ENCODE measurements around the gene TSPYL2.
A peak's percentile ranks its signal among the peaks of the same experiment; 100 is the strongest.

TSPYL2 gene

DNA sequence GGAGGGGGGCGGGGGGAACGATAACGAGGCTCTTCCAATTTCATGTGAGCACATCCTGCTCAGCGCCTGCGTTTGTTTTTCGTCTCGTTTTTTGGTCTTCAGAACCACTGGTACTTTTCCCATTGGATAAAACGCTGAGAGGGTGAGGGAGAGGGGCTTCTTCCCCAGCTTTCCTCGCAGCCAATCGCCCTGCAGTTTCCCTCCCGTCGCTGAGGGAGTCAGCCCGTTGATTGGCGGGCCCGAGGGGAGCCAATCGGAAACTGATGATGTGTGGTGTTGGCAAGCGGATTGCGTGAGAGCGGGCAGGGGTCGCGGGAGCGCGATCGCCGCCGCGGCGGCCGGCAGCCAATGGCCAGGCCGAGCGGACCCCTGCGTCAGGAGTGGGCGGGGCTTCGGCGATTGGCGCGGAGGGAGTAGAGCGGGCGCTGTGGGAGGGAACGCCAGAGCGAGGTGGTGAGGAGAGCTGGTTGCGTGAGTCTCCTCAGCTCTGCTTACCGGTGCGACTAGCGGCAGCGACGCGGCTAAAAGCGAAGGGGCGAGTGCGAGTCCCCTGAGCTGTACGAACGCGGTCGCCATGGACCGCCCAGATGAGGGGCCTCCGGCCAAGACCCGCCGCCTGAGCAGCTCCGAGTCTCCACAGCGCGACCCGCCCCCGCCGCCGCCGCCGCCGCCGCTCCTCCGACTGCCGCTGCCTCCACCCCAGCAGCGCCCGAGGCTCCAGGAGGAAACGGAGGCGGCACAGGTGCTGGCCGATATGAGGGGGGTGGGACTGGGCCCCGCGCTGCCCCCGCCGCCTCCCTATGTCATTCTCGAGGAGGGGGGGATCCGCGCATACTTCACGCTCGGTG, at the start of gene TSPYL2:
TSPYL2 (plus strand) TSS at position 443 of the 848 bp plus-strand sequence; CDS start at position 575, 132 bp downstream.
- peak; percentile 57 to 75 for DNase-seq

DNA sequence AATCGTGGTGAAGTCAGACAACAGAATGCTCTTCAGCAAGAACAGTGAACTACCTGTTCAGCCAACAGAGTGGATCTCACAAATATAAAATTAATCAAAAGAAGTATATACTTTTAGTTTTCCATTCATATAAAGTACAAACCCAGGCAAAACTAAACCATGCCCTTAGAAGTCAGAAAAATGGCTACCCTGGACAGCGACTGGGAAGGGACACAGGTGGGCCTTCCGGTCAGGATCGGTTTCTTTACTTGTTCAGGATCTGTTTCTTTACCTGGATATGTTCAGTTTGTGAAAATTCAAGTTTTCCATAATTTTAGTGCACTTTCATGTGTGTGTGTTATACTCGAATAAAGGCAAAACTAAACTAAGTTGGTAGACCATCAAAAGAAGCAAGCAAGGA, 46.0 kb upstream of the TSPYL2 start:
- no peak for DNase-seq

GRCh38 chrX:53039236-53039635, 42.9 kb upstream of the TSPYL2 start:
- DNase-seq, result no peak

DNA sequence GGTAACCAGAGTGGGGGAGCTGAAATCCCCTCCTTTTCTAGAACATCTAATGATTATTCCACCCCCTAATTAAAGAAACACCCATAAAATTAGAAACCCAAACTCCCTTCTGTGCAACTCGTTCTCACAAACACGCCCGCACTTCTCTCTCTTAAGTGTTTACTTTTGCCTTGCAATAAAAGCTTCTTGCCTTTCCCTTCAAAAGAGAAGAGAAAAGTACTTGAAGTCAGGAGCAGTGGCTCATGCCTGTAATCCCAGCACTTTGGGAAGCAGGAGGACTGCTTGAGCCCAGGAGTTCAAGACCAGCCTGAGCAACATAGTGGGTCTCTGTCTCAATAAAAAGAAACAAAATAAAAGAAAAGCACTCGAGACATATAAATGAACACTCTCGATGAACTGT, 37.2 kb upstream of the TSPYL2 start:
- DNase-seq, result no peak

GRCh38 chrX:53047228-53047627, 34.9 kb upstream of the TSPYL2 start:
- DNase-seq, result no peak

GRCh38 chrX:53048169-53049126, 33.7 kb upstream of the TSPYL2 start, which contains the start of gene GPR173:
Gene GPR173 (plus strand): TSS chrX:53048789. CDS start chrX:53076622, 27,833 bp downstream.
- DNase-seq, result no peak

GRCh38 chrX:53049127-53049517, 33.0 kb upstream of the TSPYL2 start:
- no peak for DNase-seq

DNA sequence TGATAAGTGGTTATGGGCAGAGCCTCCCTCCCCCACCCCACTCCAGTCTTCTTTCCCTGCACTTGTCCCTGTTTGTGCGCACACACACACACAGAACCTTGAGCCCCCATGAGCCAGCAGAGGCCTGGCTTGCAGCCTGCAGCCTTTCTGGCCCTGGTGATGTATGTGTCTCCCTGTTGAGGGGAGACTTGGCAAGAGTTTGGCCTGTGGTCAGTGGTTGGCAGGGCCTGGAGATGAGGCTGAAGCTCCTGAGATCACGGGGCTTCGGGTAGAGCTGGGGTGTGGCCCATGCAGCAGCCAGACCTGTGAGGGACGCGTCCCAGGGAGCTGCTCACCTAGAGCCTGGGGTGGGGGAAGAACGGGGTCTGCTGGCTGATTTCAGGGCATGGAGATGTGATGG, 31.3 kb upstream of the TSPYL2 start:
- no peak for DNase-seq

GRCh38 chrX:53055244-53055849, 26.8 kb upstream of the TSPYL2 start:
- no peak for DNase-seq

DNA sequence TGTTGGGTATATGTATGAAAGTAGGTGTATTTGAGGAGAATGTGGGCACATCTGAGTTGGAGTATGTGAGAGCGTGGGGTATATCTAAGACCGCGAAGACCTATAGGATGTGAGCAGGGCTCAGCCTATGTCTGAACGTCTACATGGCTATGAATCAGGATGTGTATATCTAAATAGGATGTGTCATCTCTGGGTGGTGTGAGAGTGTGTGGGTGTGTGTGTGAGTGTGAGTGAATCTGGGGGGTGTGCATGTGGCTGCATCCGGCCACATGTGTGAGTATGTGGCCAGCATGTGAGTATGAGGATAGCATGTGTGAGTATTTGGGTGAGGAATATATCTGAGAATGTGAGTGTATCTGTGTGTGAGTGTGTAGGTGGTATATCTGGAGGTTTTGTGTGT, 25.9 kb upstream of the TSPYL2 start:
- no peak for DNase-seq

DNA sequence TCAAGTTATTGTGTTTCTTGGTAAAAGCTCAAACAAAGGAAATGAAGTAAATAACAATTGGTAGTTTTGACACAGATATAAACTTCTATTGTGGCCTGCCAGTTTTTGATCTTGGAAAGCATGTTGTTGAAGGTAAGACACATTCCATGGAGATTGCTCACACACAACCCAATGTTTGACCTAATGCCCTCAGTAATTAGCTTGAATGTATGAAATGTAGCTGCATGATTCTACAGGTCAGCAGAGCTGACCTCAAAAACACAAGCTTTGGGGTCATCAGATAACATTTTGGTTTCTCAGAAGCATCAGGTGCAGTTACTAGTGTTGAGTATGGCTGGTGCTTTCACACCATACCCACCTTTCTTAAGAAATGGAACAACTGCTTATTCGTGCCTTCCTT, 17.1 kb upstream of the TSPYL2 start:
- no peak for DNase-seq

GRCh38 chrX:53071064-53071463, 11.1 kb upstream of the TSPYL2 start:
- DNase-seq, result no peak

- DNase-seq, result peak; percentile 1 to 33
These were observed 10.4 kb upstream of the TSPYL2 start for GRCh38 chrX:53071604-53072417.

GRCh38 chrX:53072418-53073114, 9.6 kb upstream of the TSPYL2 start:
- no peak for DNase-seq

GRCh38 chrX:53073115-53073586, 9.0 kb upstream of the TSPYL2 start:
- no peak for DNase-seq

DNA sequence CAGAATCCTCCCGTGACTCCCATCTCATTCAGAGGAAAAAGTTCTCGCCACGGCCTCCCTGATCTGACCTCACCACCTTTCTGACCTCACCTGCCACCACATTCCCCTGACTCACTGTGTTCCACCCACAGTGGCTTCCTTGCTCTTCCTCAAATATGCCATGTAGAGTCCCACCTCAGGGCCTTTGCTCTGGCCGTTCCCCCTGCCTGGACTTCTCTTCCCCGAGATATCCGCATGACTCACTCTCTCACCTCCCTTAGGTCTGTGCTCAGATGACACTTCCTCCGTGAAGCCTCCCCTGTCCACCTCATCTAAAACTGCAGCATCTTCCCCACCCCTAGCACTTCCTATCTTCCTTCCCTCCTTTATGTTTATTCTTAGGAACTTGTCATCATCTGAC, 7.2 kb upstream of the TSPYL2 start:
- DNase-seq, result no peak

DNA sequence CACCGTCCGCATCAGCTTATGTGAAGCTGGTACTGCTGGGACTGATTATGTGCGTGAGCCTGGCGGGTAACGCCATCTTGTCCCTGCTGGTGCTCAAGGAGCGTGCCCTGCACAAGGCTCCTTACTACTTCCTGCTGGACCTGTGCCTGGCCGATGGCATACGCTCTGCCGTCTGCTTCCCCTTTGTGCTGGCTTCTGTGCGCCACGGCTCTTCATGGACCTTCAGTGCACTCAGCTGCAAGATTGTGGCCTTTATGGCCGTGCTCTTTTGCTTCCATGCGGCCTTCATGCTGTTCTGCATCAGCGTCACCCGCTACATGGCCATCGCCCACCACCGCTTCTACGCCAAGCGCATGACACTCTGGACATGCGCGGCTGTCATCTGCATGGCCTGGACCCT, 5.5 kb upstream of the TSPYL2 start:
- no peak for DNase-seq

DNA sequence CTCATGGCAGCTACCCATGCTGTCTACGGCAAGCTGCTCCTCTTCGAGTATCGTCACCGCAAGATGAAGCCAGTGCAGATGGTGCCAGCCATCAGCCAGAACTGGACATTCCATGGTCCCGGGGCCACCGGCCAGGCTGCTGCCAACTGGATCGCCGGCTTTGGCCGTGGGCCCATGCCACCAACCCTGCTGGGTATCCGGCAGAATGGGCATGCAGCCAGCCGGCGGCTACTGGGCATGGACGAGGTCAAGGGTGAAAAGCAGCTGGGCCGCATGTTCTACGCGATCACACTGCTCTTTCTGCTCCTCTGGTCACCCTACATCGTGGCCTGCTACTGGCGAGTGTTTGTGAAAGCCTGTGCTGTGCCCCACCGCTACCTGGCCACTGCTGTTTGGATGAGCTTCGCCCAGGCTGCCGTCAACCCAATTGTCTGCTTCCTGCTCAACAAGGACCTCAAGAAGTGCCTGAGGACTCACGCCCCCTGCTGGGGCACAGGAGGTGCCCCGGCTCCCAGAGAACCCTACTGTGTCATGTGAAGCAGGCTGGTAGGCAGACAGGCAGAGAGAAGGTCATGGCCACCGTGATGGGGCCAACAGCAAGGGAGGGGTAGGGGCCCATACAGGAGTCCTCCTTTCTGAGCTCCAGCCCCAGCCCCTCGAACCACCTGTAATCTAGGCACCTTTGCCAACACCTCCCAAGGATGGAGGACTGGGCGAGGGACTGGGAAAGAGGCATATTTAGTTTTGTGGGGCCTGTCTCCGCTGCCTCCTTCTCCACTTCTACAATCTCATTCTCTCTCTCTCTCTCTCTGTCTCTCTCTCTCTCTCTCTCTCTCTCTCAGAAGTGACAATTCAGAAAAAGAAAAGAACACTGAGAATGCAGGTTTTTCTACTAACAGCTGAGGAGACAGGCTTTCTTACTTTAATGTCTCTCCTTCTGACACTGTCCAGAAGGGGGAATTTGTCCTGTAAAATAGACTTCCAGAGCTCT, 4.7 kb upstream of the TSPYL2 start:
- no peak for DNase-seq

DNA sequence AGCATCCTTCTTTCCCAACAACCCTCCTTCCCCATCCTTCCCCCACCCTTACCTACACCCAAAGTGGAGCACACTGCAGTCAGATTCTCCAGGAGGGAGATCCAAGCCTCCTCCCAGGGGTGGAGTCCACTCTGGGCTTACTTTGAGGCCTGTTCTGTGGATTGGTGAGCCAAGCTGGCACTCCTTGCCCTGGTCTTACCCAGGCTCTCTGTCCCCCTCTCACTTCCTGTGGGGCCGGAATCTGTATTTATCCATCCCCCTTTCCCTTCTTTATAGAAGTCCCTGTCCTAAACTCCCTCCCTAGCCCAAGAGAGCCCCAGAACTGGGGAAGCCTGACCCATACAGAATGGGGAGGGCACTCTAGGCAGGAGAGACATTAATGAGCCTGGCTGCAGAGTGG, 3.2 kb upstream of the TSPYL2 start:
- no peak for DNase-seq

Data from bone marrow (tissue), 2 donors.